HCT116 (cell line): ENCODE results near the gene PNLIP. TPM values are rescaled to one million over a fixed set of nuclear protein-coding genes. Genes with fewer than 3 reads are reported as not detected.

Experiments used
- ATAC-seq: fragments of 200-7000 bp; cut with Tn5 transposase; 2 replicates; pipeline ENCODE4 v1.9.1; 2020; ENCODE audit warnings: mild to moderate bottlenecking, moderate library complexity
- BruUV-seq: library from RNA; stranded (reverse); fragments of 400-500 nt; replicated peaks from 2 replicates; lab custom pipeline; 2021; lab: Mats Ljungman, UMichigan
- CTCF ChIA-PET: fragments of 300-600 bp; sonication (Branson Sonifier 250); formaldehyde crosslinking; loops from one replicate; lab custom pipeline; 2021; ENCODE audit warnings: antibody characterized with exemption; lab: Charles Lee
- POLR2A ChIA-PET: fragments of 300-600, 350-600 bp; sonication (Branson Sonifier 250); formaldehyde crosslinking; loops from one replicate; lab custom pipeline; 2021; ENCODE audit warnings: antibody characterized with exemption; lab: Charles Lee
- RAD21 ChIA-PET, 2 experiments: fragments of 300-600 bp; sonication (Branson Sonifier 250); formaldehyde crosslinking; loops; one replicate each; lab custom pipeline; 2023; ENCODE audit warnings: low total read pairs in 2 of 2; ENCODE audit not compliant: uncharacterized antibody in 2 of 2, unreplicated experiment in 2 of 2, low non-redundant PET in 1 of 2; lab: Charles Lee
- DNase-seq: peaks from one replicate; pipeline ENCODE4 v3.0.0-alpha.2; 2010; ENCODE audit warnings: low read depth, low spot score
- H2AFZ ChIP-seq: fragments of 200-600 bp; shearing (Covaris generic), sonication (generic); 2 replicates; pipeline ENCODE4 v1.6.1; 2017; ENCODE audit warnings: low read depth, mixed run types, mixed read lengths, antibody characterized with exemption, low read length; ENCODE audit not compliant: poor library complexity, severe bottlenecking
- H3K27ac ChIP-seq: 2 replicates; pipeline ENCODE4 v1.5.1; 2012; ENCODE audit warnings: low read depth, low read length
- H3K27me3 ChIP-seq: fragments of 200-600 bp; sonication (generic); 2 replicates; pipeline ENCODE4 v1.6.1; 2016; ENCODE audit warnings: mixed run types, low read length, mixed read lengths; ENCODE audit not compliant: insufficient read depth
- H3K36me3 ChIP-seq, 2 experiments: fragments of 200-500 bp in 1 of 2; fragments of 200-600 bp in 1 of 2; sonication (Bioruptor generic) in 1 of 2; sonication (generic) in 1 of 2; 2 replicates each; pipeline versions ENCODE4 v1.5.1 to v1.6.1; 2014 to 2016; ENCODE audit warnings: low read length in 2 of 2, inconsistent platforms in 1 of 2, mixed read lengths in 1 of 2, mixed run types in 1 of 2; ENCODE audit not compliant: insufficient read depth in 2 of 2, control insufficient read depth in 1 of 2
- H3K4me1 ChIP-seq, 2 experiments: fragments of 200-600 bp in 1 of 2; sonication (generic) in 1 of 2; 2 replicates each; pipeline versions ENCODE4 v1.5.1 to v1.6.1; 2012 to 2017; ENCODE audit warnings: low read length in 2 of 2, inconsistent platforms in 1 of 2, mild to moderate bottlenecking in 1 of 2, mixed read lengths in 1 of 2, mixed run types in 1 of 2, moderate library complexity in 1 of 2; ENCODE audit not compliant: insufficient read depth in 2 of 2, control insufficient read depth in 1 of 2
- H3K4me2 ChIP-seq: fragments of 200-600 bp; sonication (generic); 2 replicates; pipeline ENCODE4 v1.6.1; 2017; ENCODE audit warnings: mixed run types, low read length, mixed read lengths
- H3K4me3 ChIP-seq, 2 experiments: fragments of 200-600 bp in 1 of 2; sonication (generic) in 1 of 2; replicated peaks in 1 of 2; 2 replicates each; pipeline ENCODE4 v1.5.1; 2011 to 2016; ENCODE audit warnings: low read length in 2 of 2, control low read depth in 1 of 2, low read depth in 1 of 2, mild to moderate bottlenecking in 1 of 2, mixed read lengths in 1 of 2, mixed run types in 1 of 2
- H3K79me2 ChIP-seq: fragments of 200-600 bp; sonication (generic); 2 replicates; pipeline ENCODE4 v1.6.1; 2017; ENCODE audit warnings: mild to moderate bottlenecking, mixed run types, low read length, moderate library complexity, mixed read lengths; ENCODE audit not compliant: insufficient read depth
- H3K9ac ChIP-seq: fragments of 200-600 bp; sonication (generic); 2 replicates; pipeline ENCODE4 v1.6.1; 2016; ENCODE audit warnings: low read length, mixed read lengths
- H3K9me2 ChIP-seq: fragments of 200-600 bp; sonication (generic), shearing (Covaris generic); 2 replicates; pipeline ENCODE4 v1.6.1; 2017; ENCODE audit warnings: mixed run types, mild to moderate bottlenecking, moderate library complexity; ENCODE audit not compliant: insufficient read depth
- H3K9me3 ChIP-seq, 2 experiments: fragments of 200-500 bp in 1 of 2; fragments of 200-600 bp in 1 of 2; sonication (Bioruptor generic) in 1 of 2; sonication (generic) in 1 of 2; 2 replicates each; pipeline ENCODE4 v1.6.1; 2014 to 2017; ENCODE audit warnings: low read length in 2 of 2, mixed read lengths in 2 of 2, inconsistent platforms in 1 of 2, low read depth in 1 of 2, mild to moderate bottlenecking in 1 of 2, mixed run types in 1 of 2, moderate library complexity in 1 of 2; ENCODE audit not compliant: control insufficient read depth in 1 of 2, insufficient read depth in 1 of 2
- H4K20me1 ChIP-seq: fragments of 200-600 bp; sonication (generic), shearing (Covaris generic); 2 replicates; pipeline ENCODE4 v1.6.1; 2017; ENCODE audit warnings: mixed run types, mild to moderate bottlenecking, moderate library complexity; ENCODE audit not compliant: insufficient read depth
- CBX3 ChIP-seq: IDR thresholded peaks from 2 replicates; pipeline ENCODE4 v1.6.1; 2012; ENCODE audit warnings: low read depth
- CEBPB ChIP-seq: IDR thresholded peaks from 2 replicates; pipeline ENCODE4 v1.6.1; 2012; ENCODE audit warnings: low read depth
- CTCF ChIP-seq, 3 experiments: fragments of 200-600 bp in 1 of 3; sonication (generic) in 1 of 3; IDR thresholded peaks in 2 of 3; conservative IDR thresholded peaks in 1 of 3; 2 replicates each; pipeline ENCODE4 v1.5.1; 2012 to 2017; ENCODE audit warnings: low read depth in 2 of 3, low read length in 2 of 3, antibody characterized with exemption in 1 of 3, borderline replicate concordance in 1 of 3, control low read depth in 1 of 3, mild to moderate bottlenecking in 1 of 3, mixed read lengths in 1 of 3, mixed run types in 1 of 3, moderate library complexity in 1 of 3; ENCODE audit not compliant: insufficient read depth in 1 of 3
- ELF1 ChIP-seq: IDR thresholded peaks from 2 replicates; pipeline ENCODE4 v1.6.1; 2012; ENCODE audit warnings: low read depth, borderline replicate concordance
- EZH2 ChIP-seq: fragments of 200-600 bp; sonication (generic); IDR thresholded peaks from 2 replicates; pipeline ENCODE4 v1.6.1; 2017; ENCODE audit warnings: antibody characterized with exemption, mixed run types
- FOSL1 ChIP-seq: IDR thresholded peaks from 2 replicates; pipeline ENCODE4 v1.6.1; 2012; ENCODE audit warnings: low read depth
- RAD21 ChIP-seq: IDR thresholded peaks from 2 replicates; pipeline ENCODE4 v1.6.1; 2012; ENCODE audit warnings: low read depth, mild to moderate bottlenecking
- REST ChIP-seq: IDR thresholded peaks from 2 replicates; pipeline ENCODE4 v1.6.1; 2012; ENCODE audit warnings: low read depth
- SIN3A ChIP-seq: IDR thresholded peaks from 2 replicates; pipeline ENCODE4 v1.6.1; 2012; ENCODE audit warnings: low read depth
- SP1 ChIP-seq: IDR thresholded peaks from 2 replicates; pipeline ENCODE4 v1.6.1; 2012; ENCODE audit warnings: low read depth
- SRF ChIP-seq: IDR thresholded peaks from 2 replicates; pipeline ENCODE4 v1.6.1; 2012; ENCODE audit warnings: low read depth
- TCF7L2 ChIP-seq: IDR thresholded peaks from 2 replicates; pipeline ENCODE4 v1.7.0; 2011; ENCODE audit warnings: borderline replicate concordance, inconsistent platforms; ENCODE audit not compliant: insufficient read depth, insufficient read length; ENCODE audit errors: extremely low read depth
- YY1 ChIP-seq: IDR thresholded peaks from 2 replicates; pipeline ENCODE4 v1.6.1; 2011; ENCODE audit warnings: low read length, low read depth, moderate library complexity, mild to moderate bottlenecking; ENCODE audit not compliant: insufficient replicate concordance; ENCODE audit errors: extremely low read depth
- ZFX ChIP-seq: fragments of 450-650 bp; IDR thresholded peaks from 2 replicates; pipeline ENCODE4 v1.6.1; 2017
- ZNF274 ChIP-seq: fragments of 200-500 bp; sonication (Bioruptor generic); IDR thresholded peaks from 2 replicates; pipeline ENCODE4 v1.6.1; 2014; ENCODE audit warnings: mild to moderate bottlenecking, low read depth, low read length, inconsistent platforms
- intact Hi-C: fragments of 100-400 bp; cut with micrococcal nuclease; formaldehyde crosslinking; loops from 2 replicates; pipeline ENCODE4 v1.10.0; 2022
- total RNA-seq: library from RNA; stranded (reverse); gene quantifications from one replicate; pipeline ENCODE4 v1.2.1, GENCODE V29; 2021; ENCODE audit not compliant: unreplicated experiment
- TF ChIP-seq, protein P1 (sequence below): IDR thresholded peaks from 2 replicates; pipeline ENCODE4 v1.6.1; 2012

Gene PNLIP
- total RNA-seq, 1 experiment from 2014 or later: 1.3 TPM

- TF ChIP-seq TCF7L2: no peak
These were observed 60.3 kb downstream of the PNLIP start (continued) for GRCh38 chr10:116606061-116606483.

DNA sequence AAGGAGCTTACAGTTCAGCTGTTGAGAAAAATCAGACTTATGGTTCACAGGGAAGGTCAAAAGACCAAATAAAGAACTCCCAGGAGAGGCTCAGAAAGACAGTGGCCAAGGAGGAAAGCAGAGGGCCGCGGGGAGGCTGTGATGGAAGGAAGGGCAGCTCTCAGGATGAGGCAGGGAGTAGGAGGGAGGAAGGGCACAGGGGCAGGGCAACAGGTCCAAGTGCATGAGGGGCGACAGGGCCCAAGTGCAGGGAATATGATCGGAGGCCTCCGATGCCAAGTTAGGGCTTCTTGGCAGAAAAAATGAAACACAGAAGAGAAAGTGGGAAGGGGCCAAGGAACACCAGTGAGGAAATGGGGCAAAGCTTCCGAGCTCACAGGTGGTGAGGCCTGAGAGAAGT lies 61.6 kb downstream of the PNLIP start:
- TF ChIP-seq CBX3: no peak
- TF ChIP-seq ZNF274: no peak
- no peak for TF ChIP-seq REST
- TF ChIP-seq ELF1: no peak
- no peak for TF ChIP-seq SRF
- no peak for TF ChIP-seq ZFX
- TF ChIP-seq EZH2: no peak
- TF ChIP-seq CTCF (IDR thresholded peaks at IDR 0.05 in 2 of 3, conservative IDR thresholded peaks at IDR 0.05 in 1 of 3; ENCODE audit: borderline replicate concordance in 1 of 3, insufficient read depth in 1 of 3, low read depth in 2 of 3, low read length in 2 of 3): no peak
- TF ChIP-seq SIN3A: no peak
- TF ChIP-seq, protein P1, sequence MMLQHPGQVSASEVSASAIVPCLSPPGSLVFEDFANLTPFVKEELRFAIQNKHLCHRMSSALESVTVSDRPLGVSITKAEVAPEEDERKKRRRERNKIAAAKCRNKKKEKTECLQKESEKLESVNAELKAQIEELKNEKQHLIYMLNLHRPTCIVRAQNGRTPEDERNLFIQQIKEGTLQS: no peak
- no peak for TF ChIP-seq RAD21
- no peak for TF ChIP-seq FOSL1
- TF ChIP-seq SP1: no peak
- TF ChIP-seq CEBPB: no peak
- no peak for TF ChIP-seq YY1
- intact Hi-C loops: no loop called here
- Histone ChIP-seq H3K4me3 (no peak overlapping the region), H3K79me2 (no peaks in the 10 kb centered on the region), H3K9ac (no peak overlapping the region), H4K20me1 (no peaks in the 10 kb centered on the region; the same call in 1 of the 2 replicates), H3K9me3 (no peaks in the 10 kb centered on the region), H3K36me3 (no peaks in the 10 kb centered on the region), H3K4me1 (no peaks in the 10 kb centered on the region), H3K4me2 (no peak overlapping the region), H3K27ac (no peak overlapping the region), H3K9me2 (no peaks in the 10 kb centered on the region), H2AFZ (no peak overlapping the region), H3K27me3 (0 out of 2 replicates have a peak, but pooled peaks cover 7% of the 10 kb centered on the region)
- ChIA-PET RAD21 (no interaction called here), CTCF (no interaction called here), POLR2A (no interaction called here)
- ATAC-seq: no peak
- no TSS peak for BruUV-seq
- DNase-seq: no peak
